Hepatocyte (in vitro differentiated cells): Measurements from ENCODE around the gene CDC7. TPM values are rescaled to one million over a fixed set of nuclear protein-coding genes. Genes with fewer than 3 reads are reported as not detected.
A peak's percentile ranks its signal among the peaks of the same experiment; 100 is the strongest.

ENCODE experiments used
- DNase-seq: peaks from one replicate; pipeline ENCODE4 v3.0.0-alpha.2; 2016; ENCODE audit warnings: low spot score
- H2AFZ ChIP-seq: fragments of 200-600 bp; sonication (generic); 2 replicates; pipeline ENCODE4 v1.6.0; 2016; ENCODE audit warnings: antibody characterized with exemption, mild to moderate bottlenecking
- H3K27ac ChIP-seq: fragments of 200-600 bp; sonication (generic); 2 replicates; pipeline ENCODE4 v1.5.1; 2016; ENCODE audit warnings: mild to moderate bottlenecking
- H3K27me3 ChIP-seq: fragments of 200-600 bp; sonication (generic); 2 replicates; pipeline ENCODE4 v1.6.1; 2016
- H3K36me3 ChIP-seq: fragments of 200-600 bp; sonication (generic); replicated peaks from 2 replicates; pipeline ENCODE4 v1.5.1; 2016; ENCODE audit warnings: low read depth; ENCODE audit not compliant: insufficient read depth
- H3K4me1 ChIP-seq: fragments of 200-600 bp; sonication (generic); 2 replicates; pipeline ENCODE4 v1.5.1; 2016; ENCODE audit warnings: mild to moderate bottlenecking, moderate library complexity; ENCODE audit not compliant: insufficient read depth
- H3K4me2 ChIP-seq: fragments of 200-600 bp; sonication (generic); 2 replicates; pipeline ENCODE4 v1.6.0; 2016
- H3K4me3 ChIP-seq: fragments of 200-600 bp; sonication (generic); 2 replicates; pipeline ENCODE4 v1.5.1; 2016; ENCODE audit warnings: mild to moderate bottlenecking
- H3K79me2 ChIP-seq: fragments of 200-600 bp; sonication (generic); 2 replicates; pipeline ENCODE4 v1.6.0; 2017; ENCODE audit warnings: mild to moderate bottlenecking
- H3K9me2 ChIP-seq: fragments of 200-600 bp; sonication (generic); replicated peaks from 2 replicates; pipeline ENCODE4 v1.6.0; 2017; ENCODE audit warnings: mild to moderate bottlenecking; ENCODE audit not compliant: insufficient read depth
- H3K9me3 ChIP-seq: fragments of 200-600 bp; sonication (generic); 2 replicates; pipeline ENCODE4 v1.5.1; 2016; ENCODE audit warnings: low read depth, mild to moderate bottlenecking
- H4K20me1 ChIP-seq: fragments of 200-600 bp; sonication (generic); 2 replicates; pipeline ENCODE4 v1.6.0; 2016; ENCODE audit warnings: mild to moderate bottlenecking; ENCODE audit not compliant: insufficient read depth, poor library complexity, severe bottlenecking
- CTCF ChIP-seq: fragments of 200-600 bp; sonication (generic); IDR thresholded peaks from 2 replicates; pipeline ENCODE4 v1.5.1; 2016; ENCODE audit warnings: antibody characterized with exemption, mild to moderate bottlenecking; ENCODE audit not compliant: poor library complexity
- EZH2 ChIP-seq: fragments of 200-600 bp; sonication (generic); IDR thresholded peaks from 2 replicates; pipeline ENCODE4 v1.6.1; 2016; ENCODE audit warnings: antibody characterized with exemption, mild to moderate bottlenecking, borderline replicate concordance
- EZH2phosphoT487 ChIP-seq: fragments of 200-600 bp; sonication (generic); IDR thresholded peaks from one replicate; pipeline ENCODE4 v1.6.1; 2018; ENCODE audit warnings: antibody characterized with exemption, mild to moderate bottlenecking, low read depth, moderate library complexity; ENCODE audit not compliant: unreplicated experiment, severe bottlenecking
- WGBS: methylation state at CpG from one replicate; pipeline ENCODE4 v1.1.6; 2016; ENCODE audit warnings: low lambda C conversion rate; ENCODE audit errors: missing lambda C conversion rate; 5-methylcytosine and 5-hydroxymethylcytosine counted together
- polyA plus RNA-seq: library from polyadenylated mRNA; unstranded; fragments of >200 nt; fragmentation: Nextera tagmentation; extraction: Ambion mirVana; gene quantifications from 2 replicates; pipeline ENCODE4 v1.2.1, GENCODE V29; 2016
- total RNA-seq: library from RNA; depleted of rRNA; stranded (reverse); fragments of >200 nt; gene quantifications from 2 replicates; pipeline ENCODE4 v1.2.3, GENCODE V29; 2014

Gene CDC7
- total and polyA plus RNA-seq, 2 experiments from 2014 or later = 3.9 to 8.0 TPM

GRCh38 chr1:91569411-91570119, 68.9 kb downstream of the CDC7 start:
- Histone ChIP-seq H3K4me3 (no peak overlapping the region), H3K27me3 (no peaks in the 10 kb centered on the region), H3K27ac (peak overlapping the region; percentile 45), H3K4me2 (no peak overlapping the region), H4K20me1 (no peaks in the 10 kb centered on the region), H3K79me2 (no peaks in the 10 kb centered on the region), H3K4me1 (peaks cover 7% of the 10 kb centered on the region), H2AFZ (no peak overlapping the region), H3K9me3 (no peaks in the 10 kb centered on the region), H3K9me2 (no peaks in the 10 kb centered on the region), H3K36me3 (no peaks in the 10 kb centered on the region)
- TF ChIP-seq CTCF (no peak), EZH2 (no peak), EZH2phosphoT487 (no peak)
- DNase-seq = peak; percentile 45
- WGBS = 77% methylated on average over 7 of the region's 7 CpGs

GRCh38 chr1:91570120-91570448, 69.4 kb downstream of the CDC7 start:
- no peak overlapping the region for H3K4me2 ChIP-seq
- WGBS = 54% methylated on average over 2 of the region's 2 CpGs
- peak overlapping the region; percentile 45 for H3K27ac ChIP-seq

GRCh38 chr1:91572044-91572443, 71.4 kb downstream of the CDC7 start:
- no peaks in the 10 kb centered on the region for H3K79me2 ChIP-seq
- no peaks in the 10 kb centered on the region for H3K9me3 ChIP-seq
- no peak for DNase-seq
- H3K27ac ChIP-seq = no peak overlapping the region
- H3K9me2 ChIP-seq = no peaks in the 10 kb centered on the region
- no peak for TF ChIP-seq EZH2
- TF ChIP-seq EZH2phosphoT487 = no peak
- no peak for TF ChIP-seq CTCF
- H4K20me1 ChIP-seq = no peaks in the 10 kb centered on the region
- H3K27me3 ChIP-seq = no peaks in the 10 kb centered on the region
- no peak overlapping the region for H3K4me2 ChIP-seq
- H3K4me1 ChIP-seq = peaks cover 10% of the 10 kb centered on the region
- H3K36me3 ChIP-seq = no peaks in the 10 kb centered on the region
- WGBS = 86% methylated on average over 10 of the region's 10 CpGs
- no peak overlapping the region for H2AFZ ChIP-seq
- no peak overlapping the region for H3K4me3 ChIP-seq

More at GRCh38 chr1:91570120-91570448, 69.4 kb downstream of the CDC7 start:
- Histone ChIP-seq H3K36me3 (no peaks in the 10 kb centered on the region), H4K20me1 (no peaks in the 10 kb centered on the region), H3K27me3 (no peaks in the 10 kb centered on the region), H3K4me1 (peaks cover 10% of the 10 kb centered on the region), H3K9me3 (no peaks in the 10 kb centered on the region), H2AFZ (no peak overlapping the region), H3K79me2 (no peaks in the 10 kb centered on the region), H3K4me3 (no peak overlapping the region), H3K9me2 (no peaks in the 10 kb centered on the region)
- no peak for DNase-seq
- TF ChIP-seq CTCF (no peak), EZH2 (no peak), EZH2phosphoT487 (no peak)

Other genes with a start within 250 kb of the CDC7 start
- 3.6 and 3.9 TPM in 2 replicates for gene HFM1, start 96.0 kb upstream of the CDC7 start, total RNA-seq
- 0.39 and 0.50 TPM in 2 replicates for gene HFM1, start 96.0 kb upstream of the CDC7 start, polyA plus RNA-seq